Stimulated activated naive CD8-positive, alpha-beta T cell treated with anti-CD3 and anti-CD28 coated beads, Interleukin-15, Interleukin-2, amounts not matched to agents 100 ng/mL and 50 ng/mL, for 24 hours (primary cell): ENCODE measurements around the gene ATP8A2.
"Not testable (repeated sequence)": the region's sequence is repeated elsewhere in the genome, so short reads cannot be mapped to it uniquely, and the experiment has no call there.

Experiments used
- H3K27ac Mint-ChIP-seq: one replicate; pipeline ENCODE4 v1.8.0; 2021; ENCODE audit warnings: mild to moderate bottlenecking, mixed read lengths
- H3K27me3 Mint-ChIP-seq: one replicate; pipeline ENCODE4 v1.8.0; 2021; ENCODE audit warnings: mixed read lengths
- H3K36me3 Mint-ChIP-seq: one replicate; pipeline ENCODE4 v1.8.0; 2021; ENCODE audit warnings: low read depth, mixed read lengths
- H3K4me1 Mint-ChIP-seq: one replicate; pipeline ENCODE4 v1.8.0; 2021; ENCODE audit warnings: low read depth, mixed read lengths
- H3K4me3 Mint-ChIP-seq: one replicate; pipeline ENCODE4 v1.8.0; 2021; ENCODE audit warnings: mild to moderate bottlenecking, mixed read lengths
- H3K9me3 Mint-ChIP-seq: one replicate; pipeline ENCODE4 v1.8.0; 2021; ENCODE audit warnings: mixed read lengths

ATP8A2 gene

GRCh38 chr13:26071691-26072090 lies 699.9 kb downstream of the ATP8A2 start:
- Mint-ChIP-seq H3K4me3 (no peak overlapping the region), H3K36me3 (no peaks in the 10 kb centered on the region), H3K4me1 (no peaks in the 10 kb centered on the region), H3K9me3 (no peaks in the 10 kb centered on the region), H3K27ac (no peak overlapping the region), H3K27me3 (peaks cover 33% of the 10 kb centered on the region)

DNA sequence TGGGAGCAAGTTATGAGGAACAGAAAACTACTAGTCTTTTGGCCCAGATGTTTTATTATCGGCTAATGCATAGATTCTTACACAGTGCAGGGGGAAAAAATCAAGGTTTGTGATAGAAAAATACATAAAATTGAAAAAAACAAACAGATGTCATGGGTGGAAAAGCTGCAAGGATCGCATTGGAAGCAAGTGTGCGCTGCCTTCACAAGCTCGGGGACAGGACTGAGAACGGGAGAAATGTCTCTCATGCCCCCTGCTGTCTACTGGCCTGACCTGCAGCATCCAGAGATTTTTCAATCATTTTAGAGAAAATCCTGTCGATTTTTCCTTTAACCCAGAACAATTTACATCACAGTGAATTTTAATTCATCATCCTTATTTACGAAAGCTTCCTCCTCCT lies 700.6 kb downstream of the ATP8A2 start:
- peaks cover 39% of the 10 kb centered on the region for H3K27me3 Mint-ChIP-seq

GRCh38 chr13:26074706-26075105 lies 702.9 kb downstream of the ATP8A2 start:
- Mint-ChIP-seq H3K4me3 (no peak overlapping the region), H3K36me3 (no peaks in the 10 kb centered on the region), H3K27me3 (peaks cover 39% of the 10 kb centered on the region), H3K4me1 (no peaks in the 10 kb centered on the region), H3K9me3 (no peaks in the 10 kb centered on the region), H3K27ac (no peak overlapping the region)

More for the DNA sequence above, 700.6 kb downstream of the ATP8A2 start:
- H3K9me3 Mint-ChIP-seq, H3K4me1 Mint-ChIP-seq, H3K27ac Mint-ChIP-seq, H3K4me3 Mint-ChIP-seq, H3K36me3 Mint-ChIP-seq: not testable (repeated sequence)
